Activated CD8-positive, alpha-beta memory T cell treated with anti-CD3 and anti-CD28 coated beads, Interleukin-2, amount 10 ng/mL, durations not matched to agents 7 days and 5 days (primary cell): ENCODE data around the gene TXNRD1. TPM values are rescaled to one million over a fixed set of nuclear protein-coding genes. Genes with fewer than 3 reads are reported as not detected.
"Not testable (repeated sequence)": the region's sequence is repeated elsewhere in the genome, so short reads cannot be mapped to it uniquely, and the experiment has no call there.

ENCODE experiments used
- ATAC-seq: fragments of 150-1000 bp; cut with Tn5 transposase; one replicate; pipeline ENCODE4 v1.10.0; 2021; ENCODE audit warnings: moderate library complexity
- CTCF ChIA-PET: fragments of 350-600 bp; sonication (Branson Sonifier 250); formaldehyde crosslinking; loops from one replicate; lab custom pipeline; 2021; ENCODE audit warnings: antibody characterized with exemption; lab: Charles Lee
- DNase-seq: peaks from one replicate; pipeline ENCODE4 v3.0.0-alpha.2; 2020
- H3K27ac Mint-ChIP-seq: one replicate; pipeline ENCODE4 v1.8.0; 2021; ENCODE audit warnings: mild to moderate bottlenecking, mixed read lengths
- H3K27me3 Mint-ChIP-seq: one replicate; pipeline ENCODE4 v1.8.0; 2021; ENCODE audit warnings: mixed read lengths
- H3K36me3 Mint-ChIP-seq: one replicate; pipeline ENCODE4 v1.8.0; 2021; ENCODE audit warnings: mild to moderate bottlenecking, mixed read lengths
- H3K4me1 Mint-ChIP-seq: one replicate; pipeline ENCODE4 v1.8.0; 2021; ENCODE audit warnings: mixed read lengths
- H3K4me3 Mint-ChIP-seq: one replicate; pipeline ENCODE4 v1.8.0; 2021; ENCODE audit warnings: mild to moderate bottlenecking, moderate library complexity, mixed read lengths
- H3K9me3 Mint-ChIP-seq: one replicate; pipeline ENCODE4 v1.8.0; 2022; ENCODE audit warnings: low read depth, mixed read lengths
- total RNA-seq, 2 experiments: library from RNA; stranded (reverse); gene quantifications; one replicate each; pipeline ENCODE4 v1.2.3, GENCODE V29; 2021

TXNRD1 gene
- total RNA-seq = 100 to 1,000 TPM; 109 to 118 TPM

GRCh38 chr12:104215638-104216297, at the start of gene TXNRD1:
Gene TXNRD1 (plus strand): TSS chr12:104215779. CDS start chr12:104215803, 24 bp downstream.
- Mint-ChIP-seq H3K4me1 (peaks cover 35% of the 10 kb centered on the region), H3K36me3 (peaks cover 6% of the 10 kb centered on the region), H3K27me3 (peaks cover 11% of the 10 kb centered on the region), H3K9me3 (no peaks in the 10 kb centered on the region), H3K27ac (peak within 1 kb of the TSS; percentile 28), H3K4me3 (peak within 1 kb of the TSS; percentile 71)
- DNase-seq (peak; percentile 89), ATAC-seq (peak; percentile 91)
- CTCF ChIA-PET = interaction anchor here (0.7 to 5.8 kb wide), 10 partner anchors 10 to 166 kb away, joined by 3 to 47 read pairs (median 3); partner anchors contain the start of gene EID3

- Mint-ChIP-seq H3K4me1 (no peaks in the 10 kb centered on the region), H3K4me3 (no peak overlapping the region), H3K9me3 (no peaks in the 10 kb centered on the region), H3K27ac (no peak overlapping the region), H3K27me3 (peaks cover 13% of the 10 kb centered on the region), H3K36me3 (no peaks in the 10 kb centered on the region)
- CTCF ChIA-PET = no interaction called here
- ATAC-seq (no peak), DNase-seq (no peak)
These were observed 49.8 kb upstream of the TXNRD1 start for GRCh38 chr12:104165801-104166200.

- Mint-ChIP-seq H3K27me3 (peaks cover 13% of the 10 kb centered on the region), H3K4me3 (no peak overlapping the region), H3K9me3 (no peaks in the 10 kb centered on the region), H3K27ac (no peak overlapping the region), H3K4me1 (no peaks in the 10 kb centered on the region), H3K36me3 (no peaks in the 10 kb centered on the region)
- no peak for DNase-seq
- no peak for ATAC-seq
- CTCF ChIA-PET = no interaction called here
These were observed 49.1 kb upstream of the TXNRD1 start for GRCh38 chr12:104166465-104166864.

GRCh38 chr12:104167519-104168458, 47.8 kb upstream of the TXNRD1 start:
- no peaks in the 10 kb centered on the region for H3K9me3 Mint-ChIP-seq
- CTCF ChIA-PET = no interaction called here
- DNase-seq = no peak
- no peak overlapping the region for H3K27ac Mint-ChIP-seq
- no peaks in the 10 kb centered on the region for H3K36me3 Mint-ChIP-seq
- no peak for ATAC-seq
- no peaks in the 10 kb centered on the region for H3K4me1 Mint-ChIP-seq
- H3K4me3 Mint-ChIP-seq = no peak overlapping the region
- peaks cover 10% of the 10 kb centered on the region for H3K27me3 Mint-ChIP-seq

DNA sequence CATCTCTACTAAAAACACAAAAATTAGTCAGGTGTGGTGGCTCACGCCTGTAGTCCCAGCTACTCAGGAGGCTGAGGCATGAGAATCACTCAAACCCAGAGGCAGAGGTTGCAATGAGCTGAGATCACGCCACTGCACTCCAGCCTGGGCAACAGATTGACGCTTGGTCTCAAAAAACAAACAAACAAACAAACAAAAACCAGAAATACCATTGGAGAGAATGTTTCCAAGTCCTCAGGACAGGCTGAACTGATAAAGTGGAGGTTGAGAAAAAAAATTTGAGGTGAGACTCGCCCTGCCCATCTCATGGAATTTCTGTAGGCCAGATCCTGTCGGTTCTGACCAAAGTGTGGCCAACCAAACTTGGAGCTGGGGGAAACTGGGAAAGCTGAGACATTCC, 47.0 kb upstream of the TXNRD1 start:
- ATAC-seq (no peak), DNase-seq (no peak)
- Mint-ChIP-seq H3K4me1 (no peaks in the 10 kb centered on the region), H3K4me3 (no peak overlapping the region), H3K9me3 (no peaks in the 10 kb centered on the region), H3K27ac (no peak overlapping the region), H3K36me3 (no peaks in the 10 kb centered on the region), H3K27me3 (peaks cover 10% of the 10 kb centered on the region)
- CTCF ChIA-PET = no interaction called here

DNA sequence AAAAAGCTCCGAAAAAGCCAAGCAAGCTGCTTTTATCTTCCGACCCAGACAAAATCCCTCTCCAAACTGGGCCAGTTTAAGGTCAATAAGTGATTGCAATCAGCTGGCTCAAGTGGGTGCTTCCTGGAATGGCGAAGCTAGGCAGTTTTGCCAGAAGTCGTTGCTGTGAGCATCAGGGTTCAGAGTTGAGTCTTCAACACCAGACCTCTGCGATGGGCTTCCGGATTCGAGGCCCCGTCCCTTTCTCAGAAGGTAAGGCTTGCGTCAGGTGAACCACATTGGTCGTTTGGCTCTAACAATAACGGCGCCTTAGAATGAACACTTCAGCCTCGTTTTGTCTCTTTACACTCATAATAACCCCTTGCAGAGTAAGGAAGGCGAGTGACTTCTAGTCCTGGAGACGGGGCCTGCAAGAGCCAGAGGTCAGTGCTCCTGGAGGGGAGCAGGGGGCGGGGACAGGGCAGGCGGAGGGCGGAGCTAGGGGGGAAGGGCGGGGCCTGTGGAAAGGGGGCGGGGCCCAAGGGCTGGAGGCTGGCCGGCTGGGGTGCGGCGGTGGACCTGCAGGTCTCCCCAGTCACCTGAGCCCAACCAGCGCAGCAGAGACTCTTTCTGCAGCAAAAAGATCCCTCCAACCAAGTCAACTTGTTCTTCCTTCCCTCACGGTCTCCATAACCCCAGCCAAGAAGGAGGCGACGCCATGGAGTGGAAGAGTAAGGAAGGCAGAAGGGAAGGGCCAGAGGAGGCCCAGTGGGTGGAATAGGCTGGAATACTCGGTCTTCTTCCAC, 43.6 kb upstream of the TXNRD1 start:
- no peak overlapping the region for H3K27ac Mint-ChIP-seq
- H3K9me3 Mint-ChIP-seq = no peaks in the 10 kb centered on the region
- CTCF ChIA-PET = no interaction called here
- no peak for ATAC-seq
- H3K4me1 Mint-ChIP-seq = no peaks in the 10 kb centered on the region
- no peak for DNase-seq
- H3K27me3 Mint-ChIP-seq = peaks cover 15% of the 10 kb centered on the region
- H3K36me3 Mint-ChIP-seq = no peaks in the 10 kb centered on the region
- no peak overlapping the region for H3K4me3 Mint-ChIP-seq

DNA sequence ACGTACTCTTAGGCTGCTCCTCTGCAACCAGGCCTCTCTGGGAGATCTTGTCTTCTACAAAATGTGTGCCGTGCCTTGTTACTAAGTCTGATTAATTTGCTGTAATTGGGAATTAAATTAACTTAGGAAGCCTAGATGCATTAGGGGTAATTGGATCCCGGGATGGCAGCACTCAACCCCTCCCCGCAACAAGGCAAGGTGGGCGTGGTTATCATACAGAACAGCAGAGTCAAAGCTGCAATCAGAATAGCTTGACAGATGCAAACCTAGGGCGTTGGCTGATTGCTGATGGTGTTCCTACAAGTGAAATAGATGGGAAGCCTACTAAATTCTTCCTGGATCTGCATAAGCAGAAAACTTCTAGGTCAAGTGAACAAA, 43.0 kb upstream of the TXNRD1 start:
- ATAC-seq (no peak), DNase-seq (no peak)
- H3K4me3 Mint-ChIP-seq = no peak overlapping the region
- H3K36me3 Mint-ChIP-seq = no peaks in the 10 kb centered on the region
- H3K9me3 Mint-ChIP-seq = no peaks in the 10 kb centered on the region
- no peak overlapping the region for H3K27ac Mint-ChIP-seq
- H3K4me1 Mint-ChIP-seq = peaks cover 5% of the 10 kb centered on the region
- H3K27me3 Mint-ChIP-seq = peaks cover 15% of the 10 kb centered on the region
- CTCF ChIA-PET = no interaction called here

- H3K4me3 Mint-ChIP-seq, ATAC-seq, H3K27ac Mint-ChIP-seq, H3K36me3 Mint-ChIP-seq, H3K9me3 Mint-ChIP-seq, DNase-seq, CTCF ChIA-PET: not testable (repeated sequence)
- Mint-ChIP-seq H3K4me1 (peaks cover 16% of the 10 kb centered on the region), H3K27me3 (peaks cover 12% of the 10 kb centered on the region)
These were observed 41.8 kb upstream of the TXNRD1 start for GRCh38 chr12:104173804-104174203.

GRCh38 chr12:104175726-104176247, 39.8 kb upstream of the TXNRD1 start:
- Mint-ChIP-seq H3K4me3 (no peak overlapping the region), H3K9me3 (no peaks in the 10 kb centered on the region), H3K27me3 (peaks cover 12% of the 10 kb centered on the region), H3K36me3 (no peaks in the 10 kb centered on the region), H3K27ac (no peak overlapping the region), H3K4me1 (peaks cover 16% of the 10 kb centered on the region)
- ATAC-seq (no peak), DNase-seq (no peak)
- CTCF ChIA-PET = no interaction called here

DNA sequence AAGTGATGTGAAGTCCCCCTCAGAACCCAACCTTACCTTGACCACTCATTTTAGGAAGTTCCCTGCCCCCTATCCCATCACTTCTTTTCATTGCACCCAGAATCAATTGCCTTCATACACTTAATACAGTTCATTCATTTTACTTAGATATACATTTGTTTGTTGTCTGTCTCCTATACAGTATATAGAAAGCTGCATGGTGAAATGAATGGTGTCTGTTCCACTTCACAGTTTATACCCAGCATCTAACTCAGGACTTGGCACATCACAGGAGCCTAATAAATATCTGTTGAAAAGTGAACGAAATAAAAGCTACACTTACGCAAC, 38.3 kb upstream of the TXNRD1 start:
- CTCF ChIA-PET = interaction anchor here (0.7 to 0.9 kb wide), 2 partner anchors 23 to 144 kb away, joined by 3 read pairs; no protein-coding TSS in a partner anchor
- H3K9me3 Mint-ChIP-seq = no peaks in the 10 kb centered on the region
- H3K36me3 Mint-ChIP-seq = no peaks in the 10 kb centered on the region
- peaks cover 12% of the 10 kb centered on the region for H3K27me3 Mint-ChIP-seq
- H3K4me1 Mint-ChIP-seq = peaks cover 16% of the 10 kb centered on the region
- no peak for DNase-seq
- no peak overlapping the region for H3K4me3 Mint-ChIP-seq
- no peak overlapping the region for H3K27ac Mint-ChIP-seq
- no peak for ATAC-seq

- Mint-ChIP-seq H3K4me1 (peaks cover 16% of the 10 kb centered on the region), H3K9me3 (no peaks in the 10 kb centered on the region), H3K36me3 (no peaks in the 10 kb centered on the region), H3K27ac (no peak overlapping the region), H3K27me3 (peaks cover 12% of the 10 kb centered on the region), H3K4me3 (no peak overlapping the region)
- peak; percentile 45 for ATAC-seq
- CTCF ChIA-PET = interaction anchor here (0.7 to 0.9 kb wide), 2 partner anchors 23 to 143 kb away, joined by 3 read pairs; no protein-coding TSS in a partner anchor
- peak; percentile 47 for DNase-seq
These were observed 37.7 kb upstream of the TXNRD1 start for GRCh38 chr12:104177663-104178501.

GRCh38 chr12:104180374-104180773, 35.2 kb upstream of the TXNRD1 start:
- H3K27ac Mint-ChIP-seq = no peak overlapping the region
- H3K4me1 Mint-ChIP-seq = peaks cover 16% of the 10 kb centered on the region
- H3K27me3 Mint-ChIP-seq = peaks cover 7% of the 10 kb centered on the region
- DNase-seq (no peak), ATAC-seq (no peak)
- CTCF ChIA-PET = no interaction called here
- H3K9me3 Mint-ChIP-seq = peaks cover 4% of the 10 kb centered on the region
- H3K36me3 Mint-ChIP-seq = no peaks in the 10 kb centered on the region
- H3K4me3 Mint-ChIP-seq = no peak overlapping the region
